Neural progenitor cell (in vitro differentiated cells): Measurements from ENCODE around the gene KANK3.

ENCODE experiments used
- CTCF ChIP-seq: fragments of 200-600 bp; sonication (generic); IDR thresholded peaks from 2 replicates; pipeline ENCODE4 v1.5.1; 2017; ENCODE audit warnings: antibody characterized with exemption, mild to moderate bottlenecking
- EZH2phosphoT487 ChIP-seq: fragments of 200-600 bp; sonication (generic); IDR thresholded peaks from 2 replicates; pipeline ENCODE4 v1.6.1; 2017; ENCODE audit warnings: antibody characterized with exemption

- TF ChIP-seq CTCF (no peak), EZH2phosphoT487 (no peak)
Measured at GRCh38 chr19:8321986-8322637, 20.9 kb downstream of the KANK3 start.
